AG09319 (cell line): ENCODE measurements around the gene CSPG4.
"Not testable (repeated sequence)": the region's sequence is repeated elsewhere in the genome, so short reads cannot be mapped to it uniquely, and the experiment has no call there.

ENCODE experiments used
- DNase-seq: peaks from one replicate; pipeline ENCODE4 v3.0.0-alpha.2; 2010; ENCODE audit warnings: low read depth; ENCODE audit errors: extremely low read depth
- TF ChIP-seq, protein P1 (sequence below): IDR thresholded peaks from 2 replicates; pipeline ENCODE4 v1.5.1; 2011; ENCODE audit warnings: low read depth, mild to moderate bottlenecking, inconsistent platforms, low read length, moderate library complexity

CSPG4 gene

DNA sequence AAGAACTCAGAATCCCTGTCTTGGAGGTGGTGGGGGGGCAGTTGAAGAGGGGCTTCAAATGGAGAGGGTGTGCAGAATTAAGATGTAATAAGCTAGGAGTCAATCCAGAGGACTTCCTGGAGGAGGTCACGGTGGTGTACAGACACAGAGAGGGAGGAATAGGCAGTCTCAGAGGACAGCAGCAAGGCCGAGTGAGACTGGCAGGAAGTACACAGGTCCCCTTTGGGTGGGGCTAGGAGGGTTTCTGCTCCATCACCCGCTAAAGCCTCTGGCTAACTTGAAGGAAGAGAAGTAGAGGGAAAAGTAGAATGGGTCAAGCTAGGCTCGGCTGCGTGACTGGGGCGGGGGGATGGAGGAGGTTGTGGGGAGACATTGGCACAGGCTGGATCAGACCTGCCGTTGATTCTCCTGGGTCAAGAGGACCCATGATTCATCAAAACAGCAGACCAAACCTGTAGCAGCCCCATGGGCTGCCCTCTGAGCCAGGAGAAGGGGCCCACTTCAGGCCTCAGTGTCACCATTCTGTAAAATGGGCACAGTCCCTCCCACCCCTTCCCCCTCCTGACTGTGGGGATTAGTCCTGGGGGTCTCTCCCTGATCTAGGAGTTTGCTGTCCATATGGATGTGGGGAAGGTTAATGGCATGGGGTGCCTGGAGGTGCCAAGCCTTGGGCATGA lies 16.9 kb downstream of the CSPG4 start:
- no peak for DNase-seq
- TF ChIP-seq, protein P1, sequence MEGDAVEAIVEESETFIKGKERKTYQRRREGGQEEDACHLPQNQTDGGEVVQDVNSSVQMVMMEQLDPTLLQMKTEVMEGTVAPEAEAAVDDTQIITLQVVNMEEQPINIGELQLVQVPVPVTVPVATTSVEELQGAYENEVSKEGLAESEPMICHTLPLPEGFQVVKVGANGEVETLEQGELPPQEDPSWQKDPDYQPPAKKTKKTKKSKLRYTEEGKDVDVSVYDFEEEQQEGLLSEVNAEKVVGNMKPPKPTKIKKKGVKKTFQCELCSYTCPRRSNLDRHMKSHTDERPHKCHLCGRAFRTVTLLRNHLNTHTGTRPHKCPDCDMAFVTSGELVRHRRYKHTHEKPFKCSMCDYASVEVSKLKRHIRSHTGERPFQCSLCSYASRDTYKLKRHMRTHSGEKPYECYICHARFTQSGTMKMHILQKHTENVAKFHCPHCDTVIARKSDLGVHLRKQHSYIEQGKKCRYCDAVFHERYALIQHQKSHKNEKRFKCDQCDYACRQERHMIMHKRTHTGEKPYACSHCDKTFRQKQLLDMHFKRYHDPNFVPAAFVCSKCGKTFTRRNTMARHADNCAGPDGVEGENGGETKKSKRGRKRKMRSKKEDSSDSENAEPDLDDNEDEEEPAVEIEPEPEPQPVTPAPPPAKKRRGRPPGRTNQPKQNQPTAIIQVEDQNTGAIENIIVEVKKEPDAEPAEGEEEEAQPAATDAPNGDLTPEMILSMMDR, result no peak

DNA sequence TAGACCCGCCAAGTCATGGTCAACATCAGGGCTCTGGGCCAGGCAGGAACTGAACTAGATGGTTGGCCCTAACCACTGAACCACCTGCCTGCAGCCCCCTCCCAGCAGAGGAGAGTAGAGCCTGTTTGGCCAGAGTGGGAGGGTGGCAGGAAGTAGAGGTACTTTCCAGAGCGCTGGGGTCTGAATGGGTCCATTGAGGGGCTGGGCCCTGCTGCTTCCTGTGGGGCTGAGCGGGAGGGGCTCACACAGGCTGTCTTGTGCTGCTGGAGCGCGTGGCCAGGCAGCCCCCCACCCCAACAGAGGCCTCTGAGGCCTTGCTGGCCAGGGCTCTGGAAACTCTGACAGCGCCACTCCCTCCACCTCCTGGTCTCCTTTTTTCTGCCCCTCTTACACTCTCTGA lies 17.4 kb downstream of the CSPG4 start:
- no peak for DNase-seq
- TF ChIP-seq, protein P1, result no peak

- TF ChIP-seq, protein P1, result peak; percentile 35
- peak; percentile 93 for DNase-seq
Observed at GRCh38 chr15:75694241-75695182, 18.1 kb downstream of the CSPG4 start.

- TF ChIP-seq, protein P1, result no peak
- DNase-seq, result no peak
Observed at GRCh38 chr15:75693501-75694240, 19.0 kb downstream of the CSPG4 start.

GRCh38 chr15:75693028-75693427 lies 19.6 kb downstream of the CSPG4 start:
- not testable (repeated sequence) for DNase-seq

GRCh38 chr15:75692311-75692710 lies 20.3 kb downstream of the CSPG4 start:
- DNase-seq, result not testable (repeated sequence)

DNA sequence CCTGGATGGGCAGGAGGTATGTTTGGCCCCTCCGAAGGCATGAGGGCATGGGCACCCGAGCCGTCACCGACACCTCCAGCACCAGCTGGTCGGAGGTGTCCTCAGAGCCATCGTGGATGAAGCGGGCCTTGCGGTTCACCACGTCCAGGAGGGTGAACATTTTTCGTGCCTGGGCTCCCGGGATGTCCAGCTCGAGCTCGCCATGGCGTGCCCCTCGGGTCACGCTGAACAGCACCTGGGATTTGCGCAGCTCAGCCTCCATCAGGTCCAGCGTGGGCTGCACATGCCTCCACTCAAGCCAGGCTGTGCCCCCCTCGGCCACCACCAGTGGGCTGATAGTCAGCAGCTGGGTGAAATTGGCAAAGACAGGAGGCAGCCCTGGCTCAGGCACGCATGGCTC lies 23.2 kb downstream of the CSPG4 start:
- not testable (repeated sequence) for DNase-seq

DNA sequence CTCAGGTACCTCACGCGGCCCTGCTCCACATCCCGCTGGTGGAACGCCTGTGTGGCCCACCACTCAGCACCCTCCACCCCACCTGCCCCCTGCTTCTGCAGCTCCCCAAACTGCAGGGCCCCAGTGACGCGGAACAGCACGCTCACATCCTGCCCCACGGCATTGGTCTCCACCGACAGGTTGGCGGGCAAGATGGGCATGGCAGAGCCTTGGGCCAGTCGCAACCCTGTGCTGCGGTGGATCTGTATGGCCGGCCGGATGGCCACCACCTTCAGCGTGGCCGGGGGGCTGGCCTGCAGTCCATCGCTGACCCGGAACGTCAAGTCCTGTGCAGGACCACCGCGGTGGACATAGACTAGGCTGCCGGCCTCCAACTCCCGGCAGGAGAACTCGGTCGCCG lies 23.8 kb downstream of the CSPG4 start:
- DNase-seq, result no peak
- TF ChIP-seq, protein P1, result no peak

DNA sequence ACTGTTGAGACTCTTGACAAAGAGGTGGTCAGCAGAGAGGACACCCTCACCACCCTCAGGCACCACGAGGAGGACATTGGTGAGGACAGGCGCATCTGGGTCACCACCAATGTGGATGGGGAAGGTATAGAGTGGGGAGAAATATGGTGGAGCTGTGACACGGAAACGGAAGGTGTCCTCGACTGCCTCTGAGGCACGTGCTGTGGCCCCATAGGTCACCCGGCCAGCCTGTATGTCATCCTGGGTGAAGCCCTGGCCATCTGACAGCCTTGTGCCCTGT lies 24.4 kb downstream of the CSPG4 start:
- DNase-seq, result no peak
- TF ChIP-seq, protein P1, result no peak
